GM18909 (cell line): Measurements from ENCODE around the gene FKBP2.
A peak's percentile ranks its signal among the peaks of the same experiment; 100 is the strongest.

Experiments
- ATAC-seq: cut with Tn5 transposase; IDR thresholded peaks from one replicate; pipeline ENCODE4 v1.9.1; 2021; ENCODE audit warnings: mild to moderate bottlenecking; ENCODE audit not compliant: unreplicated experiment, poor library complexity

FKBP2 gene

DNA sequence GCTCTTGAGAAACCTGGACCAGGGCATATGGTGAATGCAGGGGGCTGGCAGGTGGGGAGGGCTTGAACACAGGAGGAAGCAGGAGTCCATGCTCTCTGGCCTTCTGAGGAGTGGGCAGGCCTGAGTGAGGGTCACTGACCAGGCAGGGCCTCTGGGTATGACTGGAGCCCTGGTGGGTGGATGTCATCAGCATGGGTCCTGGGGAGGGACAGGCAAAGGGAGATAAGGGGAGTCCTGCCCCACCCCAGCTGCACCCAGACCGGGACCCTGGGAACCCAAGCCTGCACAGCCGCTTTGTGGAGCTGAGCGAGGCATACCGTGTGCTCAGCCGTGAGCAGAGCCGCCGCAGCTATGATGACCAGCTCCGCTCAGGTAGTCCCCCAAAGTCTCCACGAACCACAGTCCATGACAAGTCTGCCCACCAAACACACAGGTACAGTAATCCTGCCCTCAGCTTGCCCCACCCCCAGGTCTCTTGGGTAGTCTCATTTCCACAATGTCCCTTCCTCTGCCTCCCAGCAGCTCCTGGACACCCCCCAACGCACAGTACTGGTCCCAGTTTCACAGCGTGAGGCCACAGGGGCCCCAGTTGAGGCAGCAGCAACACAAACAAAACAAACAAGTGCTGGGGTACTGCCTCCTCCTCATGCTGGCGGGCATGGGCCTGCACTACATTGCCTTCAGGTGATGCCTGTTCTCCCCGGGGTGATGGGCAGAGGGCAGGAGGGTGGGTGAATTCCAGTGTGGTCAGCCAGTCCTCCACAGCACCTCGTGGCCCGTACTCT, 8.5 kb upstream of the FKBP2 start:
- ATAC-seq: no peak

DNA sequence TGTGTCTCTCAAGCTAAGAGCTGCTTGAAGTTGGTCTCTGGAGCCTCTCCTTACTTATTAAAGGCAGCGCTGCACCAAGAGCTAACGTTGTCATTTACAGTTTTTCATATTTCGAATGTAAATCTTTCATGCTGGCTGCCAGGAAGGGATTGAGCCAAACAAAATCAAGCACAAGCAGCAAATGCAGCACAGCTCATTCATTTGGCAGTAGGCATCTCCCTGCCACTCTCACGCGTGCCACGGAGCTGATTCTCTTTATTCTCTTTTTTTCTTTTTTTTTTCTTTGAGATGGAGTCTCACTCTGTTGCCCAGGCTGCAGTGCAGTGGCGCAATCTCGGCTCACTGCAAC, 8.0 kb upstream of the FKBP2 start:
- ATAC-seq: no peak

DNA sequence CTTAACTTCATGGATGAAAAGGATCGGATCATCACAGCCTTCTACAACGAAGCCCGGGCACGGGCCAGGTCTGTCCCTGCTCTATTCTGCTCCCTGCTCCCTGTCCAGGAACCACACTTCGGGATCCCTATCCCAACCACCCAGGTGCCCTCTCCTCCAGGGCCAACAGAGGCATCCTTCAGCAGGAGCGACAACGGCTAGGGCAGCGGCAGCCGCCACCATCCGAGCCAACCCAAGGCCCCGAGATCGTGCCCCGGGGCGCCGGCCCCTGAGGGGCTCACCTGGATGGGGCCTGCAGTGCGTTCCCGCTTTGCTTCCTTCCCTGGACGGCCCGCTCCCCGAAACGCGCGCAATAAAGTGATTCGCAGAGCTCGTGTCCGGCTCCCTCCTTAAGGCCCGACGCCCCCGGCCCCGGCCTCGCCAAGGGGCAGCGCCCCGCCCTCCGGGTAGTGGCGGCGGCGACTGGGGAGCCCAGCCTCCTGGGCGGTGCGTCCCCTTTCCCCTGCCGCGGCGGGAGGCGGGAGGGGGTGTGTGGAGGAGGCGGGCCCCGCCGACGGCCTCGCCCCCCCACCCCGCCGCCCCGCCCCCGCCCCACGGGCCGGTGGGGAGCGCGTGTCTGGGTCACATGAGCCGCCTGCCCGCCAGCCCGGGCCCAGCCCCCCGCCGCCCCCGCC, 6.8 kb upstream of the FKBP2 start, which contains the start of gene VEGFB:
TSS of gene VEGFB (plus strand) at position 672 of the 674 bp plus-strand sequence. CDS start 250 bp downstream, outside the sequence.
- ATAC-seq: peak; percentile 41

DNA sequence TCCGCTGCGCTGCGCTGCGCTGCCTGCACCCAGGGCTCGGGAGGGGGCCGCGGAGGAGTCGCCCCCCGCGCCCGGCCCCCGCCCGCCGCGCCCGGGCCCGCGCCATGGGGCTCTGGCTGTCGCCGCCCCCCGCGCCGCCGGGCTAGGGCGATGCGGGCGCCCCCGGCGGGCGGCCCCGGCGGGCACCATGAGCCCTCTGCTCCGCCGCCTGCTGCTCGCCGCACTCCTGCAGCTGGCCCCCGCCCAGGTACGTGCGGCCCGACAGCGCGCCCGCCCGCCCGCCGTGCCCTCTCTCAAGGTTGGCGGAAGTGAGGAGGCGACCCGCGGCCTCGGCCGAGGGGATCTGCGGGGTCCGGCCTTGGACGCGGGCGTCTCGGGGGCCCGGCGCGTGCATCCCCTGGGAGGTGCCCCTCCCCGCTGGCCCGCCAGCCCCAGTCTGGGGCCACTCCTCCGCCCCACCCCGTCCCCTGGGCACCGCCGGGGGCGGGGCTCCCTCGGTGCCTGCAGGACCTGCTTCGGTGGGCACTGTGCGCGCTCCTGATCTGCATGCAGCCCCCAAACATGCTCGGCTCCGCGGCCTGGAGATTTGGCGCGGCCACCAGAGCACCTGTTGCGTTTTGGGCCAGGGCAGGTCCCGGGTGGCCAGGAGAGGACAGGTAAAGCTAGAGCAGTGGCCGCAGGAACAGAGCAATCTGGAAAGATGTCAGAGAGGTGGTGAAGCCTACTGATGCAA, 6.1 kb upstream of the FKBP2 start:
- peak; percentile 23 for ATAC-seq

DNA sequence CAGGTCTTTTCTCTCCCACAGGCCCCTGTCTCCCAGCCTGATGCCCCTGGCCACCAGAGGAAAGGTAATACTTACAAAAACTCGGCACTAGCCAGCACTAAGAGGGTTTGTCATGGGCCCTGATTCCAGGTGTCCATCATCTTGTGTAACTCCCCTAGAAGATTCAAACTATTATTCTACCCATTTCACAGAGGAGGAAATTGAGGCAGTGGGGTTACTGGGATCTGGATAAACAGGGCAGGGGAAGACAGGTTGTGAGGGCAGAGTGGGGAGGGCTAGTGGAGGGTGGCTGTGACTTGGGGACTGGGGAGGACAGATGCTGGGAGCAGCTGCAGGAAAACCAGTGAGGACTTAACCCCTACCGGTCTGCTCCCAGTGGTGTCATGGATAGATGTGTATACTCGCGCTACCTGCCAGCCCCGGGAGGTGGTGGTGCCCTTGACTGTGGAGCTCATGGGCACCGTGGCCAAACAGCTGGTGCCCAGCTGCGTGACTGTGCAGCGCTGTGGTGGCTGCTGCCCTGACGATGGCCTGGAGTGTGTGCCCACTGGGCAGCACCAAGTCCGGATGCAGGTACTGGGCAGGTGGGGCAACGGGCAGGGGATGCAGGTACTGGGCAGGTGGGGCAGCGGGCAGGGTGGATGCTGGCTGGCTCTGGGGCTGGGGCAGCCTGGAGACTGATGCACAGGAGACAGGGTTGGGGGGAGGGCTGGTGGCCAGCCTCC, 5.3 kb upstream of the FKBP2 start:
- ATAC-seq: no peak

DNA sequence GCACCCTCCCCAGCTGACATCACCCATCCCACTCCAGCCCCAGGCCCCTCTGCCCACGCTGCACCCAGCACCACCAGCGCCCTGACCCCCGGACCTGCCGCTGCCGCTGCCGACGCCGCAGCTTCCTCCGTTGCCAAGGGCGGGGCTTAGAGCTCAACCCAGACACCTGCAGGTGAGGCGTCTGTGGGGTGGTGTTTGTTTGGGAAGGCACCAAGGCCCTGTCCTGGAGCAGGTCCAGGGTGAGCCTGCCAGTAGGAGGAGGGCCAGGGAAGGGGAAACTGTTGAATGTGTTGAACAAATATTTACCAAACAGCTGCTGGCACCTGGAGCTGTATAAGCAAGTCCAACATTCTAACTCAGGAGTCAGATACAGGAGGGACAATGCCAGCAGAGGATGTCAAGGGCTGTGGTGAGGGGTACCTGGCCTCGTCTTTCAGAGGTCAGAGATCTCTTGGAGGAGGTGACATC, 3.4 kb upstream of the FKBP2 start:
- ATAC-seq: no peak

DNA sequence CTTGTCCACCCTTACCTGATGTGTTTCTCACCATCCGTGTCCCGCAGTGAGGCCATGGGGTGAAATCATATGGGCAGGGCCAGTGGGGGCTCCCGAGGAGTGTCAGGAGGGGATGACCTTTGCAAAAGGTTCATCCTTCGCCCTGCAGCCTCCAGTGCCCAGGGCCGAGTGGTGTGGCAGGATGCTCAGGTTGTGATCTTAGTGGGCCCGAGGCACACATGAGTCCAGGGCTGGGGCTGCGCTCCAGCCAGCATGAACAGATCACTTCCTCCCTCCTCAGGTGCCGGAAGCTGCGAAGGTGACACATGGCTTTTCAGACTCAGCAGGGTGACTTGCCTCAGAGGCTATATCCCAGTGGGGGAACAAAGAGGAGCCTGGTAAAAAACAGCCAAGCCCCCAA, 2.8 kb upstream of the FKBP2 start:
- ATAC-seq: no peak

DNA sequence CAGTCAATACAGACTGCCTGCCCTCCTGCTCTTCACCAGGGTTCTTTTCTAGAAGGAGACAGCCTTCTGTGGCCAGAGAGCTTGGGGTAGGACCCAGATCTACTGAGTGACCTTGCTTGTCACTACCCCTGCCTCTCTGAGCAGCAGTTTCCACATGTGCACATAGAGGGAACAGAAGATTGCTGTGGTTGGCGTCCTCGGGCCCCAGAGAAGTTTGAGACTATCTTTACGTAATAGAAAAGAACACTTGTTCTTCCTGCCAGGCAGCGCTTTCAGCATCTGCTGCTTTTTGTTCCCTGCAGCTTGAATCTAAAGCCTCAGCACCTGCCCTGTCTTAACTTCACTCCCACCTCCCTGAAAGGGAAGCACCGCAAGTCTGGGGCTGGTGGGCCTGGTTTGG, 1.9 kb upstream of the FKBP2 start:
- ATAC-seq: no peak

DNA sequence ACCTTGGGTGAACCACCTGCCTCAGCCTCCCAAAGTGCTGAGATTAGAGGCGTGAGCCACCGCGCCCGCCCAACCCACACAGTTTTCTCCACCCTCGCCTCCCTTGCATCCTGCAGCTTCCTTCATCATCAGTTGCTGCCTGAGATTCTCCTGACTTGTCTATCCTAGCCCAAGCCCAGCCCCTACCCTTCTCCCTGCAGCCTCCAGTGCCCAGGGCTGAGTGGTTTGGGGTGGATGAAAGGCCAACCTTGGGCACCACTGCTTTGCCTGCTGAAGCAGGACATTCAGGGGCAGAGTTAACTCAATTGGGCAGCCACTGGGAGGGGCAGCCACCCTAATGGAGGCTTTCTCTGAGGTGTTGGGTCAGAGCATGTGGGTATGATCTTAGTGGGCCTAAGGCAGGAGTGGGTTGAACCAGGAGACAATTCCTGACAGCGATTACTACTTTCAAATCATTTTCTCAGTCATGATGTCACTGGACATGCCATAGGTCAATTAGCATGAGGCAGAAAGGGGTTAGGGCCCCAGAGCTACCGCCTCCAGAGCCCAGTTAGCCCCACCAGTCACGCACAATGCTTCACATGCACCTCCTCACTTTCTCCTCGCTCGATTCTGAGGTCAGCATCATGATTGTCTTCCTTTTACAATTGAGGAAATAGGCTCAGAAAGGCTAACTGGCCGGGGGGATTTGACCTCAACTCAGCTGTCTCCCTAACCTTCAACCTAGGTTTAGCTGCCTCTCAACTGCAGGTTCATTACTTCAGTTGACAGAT, 1.0 kb upstream of the FKBP2 start:
- ATAC-seq: no peak

DNA sequence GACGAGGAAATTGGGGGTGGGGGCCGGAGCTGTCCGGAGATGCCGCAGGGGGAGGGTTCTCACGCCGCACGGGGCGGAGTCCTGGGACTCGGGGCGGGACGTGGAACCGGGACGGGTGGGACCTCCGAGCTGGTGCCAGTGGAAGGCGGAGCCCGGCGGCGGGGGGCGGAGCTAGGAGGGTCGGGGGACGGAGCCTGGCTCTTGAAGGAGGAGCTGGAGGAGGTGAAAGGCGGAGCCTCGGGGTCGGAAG, 271 bp downstream of the FKBP2 start:
- ATAC-seq: peak; percentile 70

DNA sequence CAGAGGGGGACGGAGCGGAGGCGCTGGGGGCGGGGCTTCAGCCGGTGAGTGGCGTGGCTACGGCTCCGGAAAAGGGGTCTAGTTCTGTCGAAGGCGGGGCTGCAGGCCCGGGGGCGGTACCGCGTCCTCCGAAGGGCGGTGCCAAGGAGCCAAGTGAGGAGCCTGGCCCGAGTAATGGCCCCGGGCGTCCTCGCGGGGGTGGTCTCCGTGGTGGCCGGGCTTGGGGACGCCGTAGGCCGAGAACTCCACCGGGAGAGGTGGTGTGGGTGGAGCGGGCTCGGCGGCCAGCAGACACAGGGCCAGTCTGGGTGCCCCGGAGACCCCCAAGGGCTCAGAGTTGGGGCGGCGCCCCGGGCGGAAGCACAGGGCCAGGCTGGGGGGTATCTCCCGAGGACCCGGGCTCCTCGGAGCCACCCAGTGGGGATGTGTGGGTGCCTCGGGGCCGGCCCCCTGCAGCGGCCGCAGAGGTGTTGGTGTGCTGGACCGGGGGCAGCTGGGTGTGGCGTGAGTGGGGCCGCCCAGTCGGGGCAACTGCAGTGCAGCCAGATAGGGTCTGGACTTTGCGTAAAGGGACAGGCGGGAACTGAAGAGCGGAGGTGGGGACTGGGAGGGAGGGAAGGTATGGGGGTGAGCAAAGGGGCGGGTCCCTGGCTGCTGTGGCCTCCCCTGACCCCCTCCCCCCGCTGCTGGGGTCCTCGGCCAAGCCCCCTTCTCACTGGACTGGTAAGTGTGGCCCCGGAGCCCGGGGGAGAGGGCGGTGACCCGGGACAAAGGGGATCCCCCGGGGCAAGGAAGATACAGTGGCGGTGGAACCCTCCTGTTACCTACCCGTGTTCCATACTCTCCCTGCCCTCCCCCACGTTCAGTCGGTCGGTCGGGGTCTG, 838 bp downstream of the FKBP2 start:
- peak; percentile 3 for ATAC-seq

DNA sequence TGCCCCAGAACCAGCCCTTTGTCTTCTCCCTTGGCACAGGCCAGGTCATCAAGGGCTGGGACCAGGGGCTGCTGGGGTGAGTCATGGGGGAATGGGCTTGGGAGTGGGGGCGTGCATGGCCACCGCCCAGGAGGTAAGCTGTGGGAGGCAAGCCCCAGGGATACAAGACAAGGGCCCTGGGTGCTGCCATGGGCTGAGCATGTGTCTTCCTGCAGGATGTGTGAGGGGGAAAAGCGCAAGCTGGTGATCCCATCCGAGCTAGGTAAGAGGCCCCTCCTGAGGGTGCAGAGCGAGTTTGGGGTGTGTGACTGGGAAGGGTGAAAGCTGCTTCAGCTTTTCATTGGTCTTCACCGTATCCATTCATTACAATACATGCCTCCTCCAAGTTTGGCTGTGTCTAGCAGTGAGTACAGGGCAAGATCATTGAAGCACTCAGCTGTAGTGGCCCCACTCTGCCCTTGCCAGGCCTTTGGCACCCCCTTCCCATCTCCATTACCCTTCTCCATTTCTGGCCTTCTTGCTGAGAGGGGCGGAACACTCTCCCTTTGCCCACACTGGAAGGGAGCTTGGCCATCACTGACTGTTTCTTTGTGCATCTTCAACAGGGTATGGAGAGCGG, 2.5 kb downstream of the FKBP2 start:
- ATAC-seq: no peak

DNA sequence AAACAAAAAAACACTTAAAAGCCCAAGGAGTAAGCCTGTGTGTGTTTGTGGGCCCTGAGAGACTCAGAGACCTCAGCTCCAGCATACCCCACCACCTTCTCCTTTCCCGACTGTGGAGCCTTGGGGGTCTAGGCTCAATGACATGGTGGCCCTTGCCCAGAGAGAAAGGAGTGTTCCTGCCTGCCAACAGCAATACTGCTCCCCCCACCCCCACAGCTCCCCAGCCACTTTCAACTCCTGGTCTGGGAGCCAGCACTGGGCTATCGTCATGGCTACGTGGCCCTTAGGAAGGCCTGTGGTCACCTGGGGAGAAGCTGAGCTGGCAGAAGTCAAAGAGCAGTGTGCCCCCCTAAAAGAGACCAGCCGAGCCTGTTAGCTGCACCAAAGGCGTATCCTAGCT, 3.2 kb downstream of the FKBP2 start:
- no peak for ATAC-seq

DNA sequence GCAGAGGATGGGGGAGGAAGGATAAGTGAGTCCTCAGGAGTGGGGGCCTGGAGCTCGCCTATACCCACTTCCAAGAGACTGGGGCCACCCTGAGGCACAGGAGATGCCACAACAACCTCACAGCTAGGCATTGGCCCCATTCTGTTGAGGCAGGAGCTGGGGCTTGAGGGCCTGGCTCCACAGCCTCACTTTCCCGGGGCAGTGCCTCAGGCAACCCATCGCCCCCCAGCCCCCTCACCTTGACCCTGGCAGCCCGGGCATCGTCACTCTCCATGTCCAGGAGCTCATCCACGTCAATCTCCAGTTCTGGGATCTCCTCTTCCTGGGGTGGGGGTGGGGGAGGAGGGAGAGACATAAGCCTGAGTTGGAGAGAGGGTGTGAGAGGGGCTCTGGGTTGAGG, 4.1 kb downstream of the FKBP2 start:
- no peak for ATAC-seq

DNA sequence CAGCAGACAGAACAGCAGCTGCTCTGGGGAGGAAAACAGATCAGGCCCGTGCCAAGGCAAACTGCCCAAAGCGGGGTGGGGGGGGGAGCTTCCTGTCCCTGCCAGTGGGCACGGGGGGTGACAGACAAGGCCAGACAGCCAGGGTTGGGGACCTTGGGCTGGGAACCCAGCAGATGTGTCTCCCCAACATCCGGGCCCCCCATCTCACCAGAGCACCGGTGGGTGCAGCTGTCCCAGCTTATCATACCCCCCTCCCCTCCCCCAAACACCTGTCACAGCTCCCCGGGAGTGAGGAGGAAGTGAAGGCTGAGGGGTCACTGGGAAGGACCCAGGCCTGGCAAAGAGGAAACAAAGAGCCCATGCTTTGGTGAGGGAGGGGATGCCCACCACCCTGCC, 4.5 kb downstream of the FKBP2 start:
- ATAC-seq: no peak

DNA sequence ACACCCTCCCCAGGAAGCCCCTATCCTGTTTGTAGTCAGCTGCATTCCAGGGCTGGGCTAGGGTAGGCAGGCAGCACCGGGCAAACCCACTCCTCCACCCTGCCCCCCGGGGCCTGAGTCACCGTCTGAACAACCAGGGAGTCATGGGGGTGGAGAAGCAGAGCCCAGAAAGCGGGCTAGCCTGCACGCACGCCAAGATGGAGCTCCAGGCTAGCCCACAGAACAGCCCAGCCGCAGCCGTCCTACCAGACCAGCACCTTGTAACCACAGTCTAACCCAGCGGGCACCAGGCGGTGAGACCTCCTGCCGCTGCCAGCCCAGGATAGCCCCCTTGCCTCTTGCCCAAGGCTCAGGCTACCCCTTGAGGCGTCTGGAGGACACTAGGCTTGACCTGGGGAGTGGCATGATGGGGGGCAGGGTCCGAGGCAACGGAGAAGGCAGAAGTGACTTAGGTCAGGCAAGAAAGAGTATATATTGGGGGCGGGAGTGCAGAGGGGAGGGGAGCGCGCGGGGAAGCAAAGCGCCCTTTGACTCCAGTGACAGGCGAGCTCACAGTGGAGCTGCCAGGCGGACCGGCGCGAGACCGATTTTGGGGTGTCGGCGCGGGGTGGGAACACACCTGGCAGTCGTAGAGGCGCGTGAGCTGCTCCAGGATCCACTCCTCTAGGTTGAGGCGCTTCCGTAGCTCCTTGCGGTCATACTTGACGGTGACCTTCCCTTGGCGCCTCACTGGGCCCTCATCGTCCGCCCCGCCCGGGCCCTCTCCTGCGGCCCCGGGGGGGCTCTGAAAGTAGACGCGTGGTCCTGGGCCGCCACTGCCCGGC, 5.1 kb downstream of the FKBP2 start:
- no peak for ATAC-seq

DNA sequence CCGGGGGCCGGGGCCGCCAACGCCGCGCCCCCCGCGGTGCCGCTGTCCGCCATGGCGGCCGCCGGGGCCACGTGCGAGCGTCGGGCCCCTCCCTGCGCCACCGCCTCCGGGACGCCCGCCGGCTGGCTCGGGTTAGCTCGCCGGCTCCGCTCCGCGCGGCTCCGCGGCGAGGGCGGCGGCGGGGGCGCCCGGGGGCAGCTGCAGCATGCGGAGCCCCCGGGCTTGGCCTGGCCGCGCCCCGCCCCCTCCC, 5.7 kb downstream of the FKBP2 start:
- ATAC-seq: peak; percentile 13
